ENCODE measurements around the gene MUSTN1.

- TF ChIP-seq POLR2A (IDR thresholded peaks at IDR 0.05; ENCODE audit: low read length) (no peak), GATA1 (IDR thresholded peaks at IDR 0.05; ENCODE audit: low read depth, low read length) (no peak)
These were observed 49.8 kb downstream of the MUSTN1 start for GRCh38 chr3:52784931-52785590.

Measured in erythroblast (primary cell).